Thymus (tissue), 11 donors: ENCODE data around the gene MAFG. TPM values are rescaled to one million over a fixed set of nuclear protein-coding genes. Genes with fewer than 3 reads are reported as not detected.

Experiments
- DNase-seq, 9 donors: peaks; one replicate each; pipeline ENCODE4 v3.0.0-alpha.2; 2013; ENCODE audit warnings: low spot score in 9 of 9, low read depth in 6 of 9, missing footprints in 1 of 9
- H3K27ac ChIP-seq, 2 donors: one replicate each; pipeline ENCODE4 v1.5.1; 2013; ENCODE audit warnings: control low read depth in 1 of 2, low read depth in 1 of 2, low read length in 1 of 2, mild to moderate bottlenecking in 1 of 2, moderate library complexity in 1 of 2
- H3K27me3 ChIP-seq, 2 donors: one replicate each; pipeline ENCODE4 v1.5.1; 2013; ENCODE audit warnings: low read length in 1 of 2; ENCODE audit not compliant: control insufficient read depth in 2 of 2, insufficient read depth in 1 of 2
- H3K36me3 ChIP-seq, 2 donors: one replicate each; pipeline ENCODE4 v1.5.1; 2013; ENCODE audit warnings: low read length in 1 of 2, mild to moderate bottlenecking in 1 of 2, moderate library complexity in 1 of 2; ENCODE audit not compliant: control insufficient read depth in 2 of 2, insufficient read depth in 2 of 2
- H3K4me1 ChIP-seq, 2 donors: one replicate each; pipeline ENCODE4 v1.5.1; 2013; ENCODE audit warnings: low read length in 2 of 2; ENCODE audit not compliant: control insufficient read depth in 2 of 2, insufficient read depth in 2 of 2
- H3K4me3 ChIP-seq, 2 donors: one replicate each; pipeline ENCODE4 v1.5.1; 2013; ENCODE audit warnings: low read length in 2 of 2, control low read depth in 1 of 2, mild to moderate bottlenecking in 1 of 2
- H3K9me3 ChIP-seq, 2 donors: one replicate each; pipeline ENCODE4 v1.5.1; 2013; ENCODE audit warnings: low read length in 1 of 2, mild to moderate bottlenecking in 1 of 2; ENCODE audit not compliant: control insufficient read depth in 2 of 2, insufficient read depth in 1 of 2
- WGBS: extraction: QIAGEN DNeasy Blood & Tissue Kit; methylation state at CpG from one replicate; pipeline ENCODE4 v1.1.7; 2013; 5-methylcytosine and 5-hydroxymethylcytosine counted together
- polyA plus RNA-seq: library from polyadenylated mRNA; stranded (reverse); fragments of 200-250 nt; gene quantifications from one replicate; pipeline ENCODE4 v1.2.3, GENCODE V29; 2013
- total RNA-seq: library from RNA; stranded (reverse); fragments of 120-200 nt; gene quantifications from one replicate; pipeline ENCODE4 v1.2.4, GENCODE V29; 2013
- donor health status: healthy.

MAFG gene
- total and polyA plus RNA-seq, 2 donors: 6.0 to 7.3 TPM

- H3K27ac ChIP-seq: no peak overlapping the region
- WGBS: 98% methylated on average over 26 of the region's 26 CpGs
- H3K36me3 ChIP-seq: peaks cover 41 to 47% of the 10 kb centered on the region in 2 donors
- no peak overlapping the region for H3K4me3 ChIP-seq
- peaks cover 0 to 4% of the 10 kb centered on the region in 2 donors for H3K9me3 ChIP-seq
- H3K27me3 ChIP-seq: peaks cover 11 to 25% of the 10 kb centered on the region in 2 donors
- peaks cover 11 to 19% of the 10 kb centered on the region in 2 donors for H3K4me1 ChIP-seq
- DNase-seq: no peak
These were observed 20.1 kb downstream of the MAFG start for GRCh38 chr17:81907219-81908145.

- peaks cover 13 to 15% of the 10 kb centered on the region in 2 donors for H3K4me1 ChIP-seq
- WGBS: 96% methylated on average over 15 of the region's 15 CpGs
- no peak for DNase-seq
- H3K36me3 ChIP-seq: peaks cover 34 to 42% of the 10 kb centered on the region in 2 donors
- H3K9me3 ChIP-seq: peaks cover 0 to 2% of the 10 kb centered on the region in 2 donors
- no peak overlapping the region for H3K27ac ChIP-seq
- H3K4me3 ChIP-seq: no peak overlapping the region
- peaks cover 20 to 31% of the 10 kb centered on the region in 2 donors for H3K27me3 ChIP-seq
These were observed 20.9 kb downstream of the MAFG start for GRCh38 chr17:81906476-81907218.

- 99% methylated on average over 10 of the region's 10 CpGs for WGBS
- Histone ChIP-seq H3K27ac (no peak overlapping the region), H3K4me3 (no peak overlapping the region), H3K9me3 (no peaks in the 10 kb centered on the region), H3K4me1 (peaks cover 11 to 13% of the 10 kb centered on the region in 2 donors), H3K27me3 (peaks cover 24 to 38% of the 10 kb centered on the region in 2 donors), H3K36me3 (peaks cover 34 to 42% of the 10 kb centered on the region in 2 donors)
- no peak for DNase-seq
These were observed 21.5 kb downstream of the MAFG start for GRCh38 chr17:81905993-81906392.

DNA sequence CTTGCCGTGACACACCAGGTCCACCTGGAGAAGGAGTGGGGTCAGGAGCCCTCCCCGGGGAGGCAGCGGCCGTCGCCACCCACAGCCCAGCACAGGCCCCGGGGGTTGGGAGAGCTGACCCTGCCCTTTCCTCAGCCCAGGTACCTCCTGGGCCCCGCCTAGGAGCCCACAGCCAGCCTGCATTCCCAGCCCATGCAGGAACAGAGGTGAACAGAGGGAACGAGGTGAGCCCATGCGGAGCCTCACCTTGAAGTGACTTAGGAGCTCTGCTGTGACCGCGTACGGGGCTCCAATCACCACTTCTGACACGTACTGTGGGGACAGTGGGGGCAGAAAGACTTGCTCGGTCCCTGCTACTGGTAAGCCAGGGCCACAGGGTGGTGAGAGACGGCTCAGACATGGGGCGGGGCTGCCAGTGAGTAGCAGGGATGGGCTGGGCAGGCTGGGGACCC is 22.1 kb downstream of the MAFG start:
- no peaks in the 10 kb centered on the region for H3K9me3 ChIP-seq

DNA sequence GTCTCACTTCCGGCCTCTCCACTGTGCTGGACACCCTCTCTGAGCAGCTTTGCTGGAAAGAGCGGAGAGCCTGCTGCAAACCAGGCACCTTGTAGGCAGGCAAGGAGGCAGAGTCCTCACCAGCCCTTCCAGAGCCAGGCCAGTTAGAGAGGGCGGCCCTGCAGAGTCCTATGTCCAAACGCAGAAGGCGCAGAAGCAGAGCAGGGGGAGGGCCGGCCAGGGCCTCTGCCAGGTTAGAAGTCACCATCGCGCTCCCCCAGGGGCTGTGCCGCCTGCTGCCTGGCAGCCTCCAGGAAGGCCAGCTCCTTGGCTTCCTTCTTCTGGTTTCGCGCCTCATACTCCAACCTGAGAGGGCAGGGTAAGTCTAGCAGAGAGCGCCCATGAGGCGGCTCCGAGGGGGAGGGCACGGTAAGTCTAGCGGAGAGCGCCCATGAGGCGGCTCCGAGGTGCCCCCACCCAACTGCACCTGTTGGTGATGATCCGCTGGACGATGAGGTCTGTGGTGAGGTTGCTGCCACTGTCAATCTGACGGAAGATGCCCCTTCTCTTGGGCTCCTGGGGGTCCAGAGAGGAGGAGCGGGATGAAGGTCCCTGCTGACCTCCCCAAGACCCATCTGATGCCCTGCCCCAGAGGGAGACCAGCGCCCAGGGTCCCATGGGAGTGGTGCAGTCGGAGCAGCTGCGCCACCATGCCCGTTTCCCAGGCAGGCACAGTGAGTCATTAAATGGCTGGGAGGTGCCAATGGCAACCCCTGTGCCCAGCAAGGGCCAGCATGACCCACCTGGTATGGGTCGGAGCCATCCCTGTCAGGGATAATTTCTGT is 22.7 kb downstream of the MAFG start:
- 93% methylated on average over 28 of the region's 28 CpGs for WGBS
- H3K36me3 ChIP-seq: peaks cover 43 to 51% of the 10 kb centered on the region in 2 donors
- H3K27me3 ChIP-seq: peaks cover 24 to 37% of the 10 kb centered on the region in 2 donors
- no peaks in the 10 kb centered on the region for H3K9me3 ChIP-seq
- H3K4me3 ChIP-seq: no peak overlapping the region
- peaks cover 3 to 4% of the 10 kb centered on the region in 2 donors for H3K4me1 ChIP-seq
- DNase-seq: no peak
- no peak overlapping the region for H3K27ac ChIP-seq

More for the DNA sequence above, 22.1 kb downstream of the MAFG start:
- H3K36me3 ChIP-seq: peaks cover 37 to 45% of the 10 kb centered on the region in 2 donors
- H3K27ac ChIP-seq: no peak overlapping the region
- H3K27me3 ChIP-seq: peaks cover 24 to 39% of the 10 kb centered on the region in 2 donors
- WGBS: 99% methylated on average over 16 of the region's 16 CpGs
- no peak for DNase-seq
- H3K4me3 ChIP-seq: no peak overlapping the region
- peaks cover 9% of the 10 kb centered on the region in 2 donors for H3K4me1 ChIP-seq

GRCh38 chr17:81903896-81904599 is 23.5 kb downstream of the MAFG start:
- 98% methylated on average over 24 of the region's 24 CpGs for WGBS
- no peak for DNase-seq
- H3K36me3 ChIP-seq: peaks cover 49 to 59% of the 10 kb centered on the region in 2 donors

GRCh38 chr17:81903415-81903831 is 24.1 kb downstream of the MAFG start:
- DNase-seq: no peak
- H3K36me3 ChIP-seq: peaks cover 53 to 65% of the 10 kb centered on the region in 2 donors
- WGBS: 97% methylated on average over 10 of the region's 10 CpGs
- no peaks in the 10 kb centered on the region for H3K9me3 ChIP-seq
- H3K4me3 ChIP-seq: no peak overlapping the region
- peaks cover 24 to 37% of the 10 kb centered on the region in 2 donors for H3K27me3 ChIP-seq
- peaks cover 0 to 4% of the 10 kb centered on the region in 2 donors for H3K4me1 ChIP-seq
- no peak overlapping the region for H3K27ac ChIP-seq

More at GRCh38 chr17:81903896-81904599, 23.5 kb downstream of the MAFG start:
- Histone ChIP-seq H3K9me3 (no peaks in the 10 kb centered on the region), H3K27me3 (peaks cover 24 to 37% of the 10 kb centered on the region in 2 donors), H3K27ac (no peak overlapping the region), H3K4me1 (peaks cover 0 to 4% of the 10 kb centered on the region in 2 donors), H3K4me3 (no peak overlapping the region)
